ENCODE data around the gene GPR50.

GPR50 gene

GRCh38 chrX:151228935-151229334, 52.6 kb downstream of the GPR50 start:
- DNase-seq, result no peak
